HG03060 (cell line): ENCODE measurements around the gene BOK.

ENCODE experiments used
- ATAC-seq: cut with Tn5 transposase; IDR thresholded peaks from one replicate; pipeline ENCODE4 v1.9.1; 2021; ENCODE audit warnings: low read depth, moderate number of reproducible peaks; ENCODE audit not compliant: unreplicated experiment

Gene BOK

DNA sequence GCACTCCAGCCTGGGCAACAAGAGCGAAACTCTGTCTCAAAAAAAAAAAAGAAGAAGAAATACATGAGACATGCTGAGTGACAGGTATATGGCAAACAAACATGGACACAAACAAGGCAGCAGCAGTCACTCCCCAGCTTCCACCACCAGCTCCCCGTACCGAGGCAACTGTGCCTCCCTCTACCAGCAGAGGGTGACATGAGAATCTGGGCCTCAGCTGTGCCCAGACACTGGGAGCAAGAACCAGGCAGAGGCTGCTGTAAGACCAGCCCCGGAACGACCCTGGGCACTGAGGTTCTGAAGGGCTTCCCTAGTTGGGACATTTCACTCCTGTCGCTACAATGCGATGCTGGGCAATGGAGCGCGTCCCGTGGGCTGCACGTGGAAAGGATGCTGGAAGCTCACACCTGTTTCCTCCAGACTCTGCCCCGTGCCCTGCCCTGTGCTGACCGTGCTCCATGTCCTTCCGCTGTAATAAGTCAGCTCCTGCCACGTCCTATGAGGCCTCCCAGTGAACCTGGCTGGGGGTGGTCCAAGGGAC is 37.1 kb downstream of the BOK start:
- no peak for ATAC-seq

DNA sequence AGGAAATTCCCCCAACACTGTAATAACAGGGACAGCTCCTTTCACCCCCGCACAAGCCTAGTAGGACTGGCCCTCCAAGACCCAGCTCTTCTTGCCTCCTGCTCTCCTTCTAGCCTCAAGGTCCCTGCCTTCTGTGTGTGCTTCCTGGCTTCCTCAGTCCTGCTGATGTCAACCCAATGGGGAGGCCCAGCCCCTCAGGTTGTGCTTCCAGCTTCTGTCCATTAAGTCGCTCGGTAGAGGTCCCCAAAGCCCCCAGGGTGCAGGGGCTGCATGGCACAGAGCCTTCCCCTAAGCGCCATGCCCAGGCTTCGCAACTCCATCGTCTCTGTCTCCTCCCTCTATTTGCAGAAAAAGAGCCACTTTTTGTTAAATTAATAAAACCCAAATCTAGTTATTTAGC is 39.0 kb downstream of the BOK start:
- no peak for ATAC-seq

DNA sequence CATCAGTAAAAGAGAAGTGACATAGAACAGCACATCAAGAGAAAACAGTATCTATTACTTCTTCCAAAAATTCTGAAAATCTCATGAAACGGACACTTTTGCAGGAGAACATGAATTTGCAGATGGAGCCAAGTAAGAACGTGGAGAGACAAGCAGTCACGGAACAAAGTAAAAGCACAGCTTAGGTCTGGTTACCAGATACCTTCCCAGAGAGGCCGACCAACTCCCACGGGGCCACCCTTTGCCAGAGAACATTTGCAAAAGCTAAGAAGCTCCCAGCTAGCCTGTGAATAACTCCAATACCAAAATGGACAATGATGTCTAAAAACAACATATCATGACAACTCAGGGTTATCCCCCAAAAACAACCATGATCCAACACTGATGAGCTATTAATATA is 39.5 kb downstream of the BOK start:
- no peak for ATAC-seq

DNA sequence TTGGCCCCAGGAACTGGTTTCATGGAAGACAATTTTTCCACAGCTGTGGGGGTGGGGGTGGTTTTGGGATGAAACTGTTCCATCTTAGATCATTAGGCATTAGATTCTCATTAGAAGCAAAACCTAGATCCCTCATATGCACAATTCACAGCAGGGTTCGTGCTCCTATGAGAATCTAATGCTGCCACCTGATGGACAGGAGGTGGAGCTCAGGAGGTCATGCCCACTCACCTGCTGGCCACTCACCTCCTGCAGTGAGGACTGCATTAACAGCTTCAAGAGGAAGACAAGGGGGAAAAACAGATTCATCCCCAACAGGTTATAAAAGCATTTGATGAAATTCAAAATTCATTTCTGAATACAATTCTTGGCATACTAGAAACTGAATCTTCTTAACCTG is 39.9 kb downstream of the BOK start:
- no peak for ATAC-seq

DNA sequence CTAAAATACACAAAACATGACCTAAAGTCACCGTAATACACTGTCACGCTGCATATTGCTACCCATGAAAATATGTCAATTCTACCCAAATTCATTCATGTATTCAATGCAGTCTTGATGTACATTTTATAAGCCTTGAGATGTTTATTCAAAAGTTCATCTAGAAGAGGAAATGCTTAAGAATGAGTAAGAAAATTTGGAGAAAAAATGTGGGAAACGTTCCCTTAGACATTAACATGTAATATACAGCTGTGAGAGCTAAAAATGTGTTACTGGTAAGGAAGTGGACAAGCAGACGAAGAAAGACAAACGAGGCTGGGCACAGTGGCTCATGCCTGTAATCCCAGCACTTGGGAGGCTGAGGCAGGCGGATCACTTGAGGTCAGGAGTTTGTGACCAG is 41.1 kb downstream of the BOK start:
- ATAC-seq: no peak

DNA sequence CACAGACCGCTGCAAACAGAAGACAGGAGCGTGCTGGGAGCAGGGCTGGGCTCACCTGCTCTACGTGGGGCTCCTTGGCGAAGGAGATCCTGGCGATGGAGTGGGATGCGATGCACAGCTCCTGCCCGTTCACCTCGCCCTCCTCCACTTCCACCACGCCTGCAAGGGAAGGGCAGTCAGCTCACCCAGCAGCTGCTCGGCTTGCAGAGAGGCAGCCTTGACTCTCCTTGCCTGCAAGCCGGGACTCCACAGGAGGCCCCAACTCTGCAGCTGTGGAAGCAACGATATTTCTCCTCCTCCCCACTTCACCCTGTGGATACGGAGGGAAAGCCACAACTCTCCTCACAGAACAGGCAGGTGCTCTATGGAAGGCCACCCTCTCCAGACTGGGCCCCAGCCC is 43.3 kb downstream of the BOK start:
- no peak for ATAC-seq

DNA sequence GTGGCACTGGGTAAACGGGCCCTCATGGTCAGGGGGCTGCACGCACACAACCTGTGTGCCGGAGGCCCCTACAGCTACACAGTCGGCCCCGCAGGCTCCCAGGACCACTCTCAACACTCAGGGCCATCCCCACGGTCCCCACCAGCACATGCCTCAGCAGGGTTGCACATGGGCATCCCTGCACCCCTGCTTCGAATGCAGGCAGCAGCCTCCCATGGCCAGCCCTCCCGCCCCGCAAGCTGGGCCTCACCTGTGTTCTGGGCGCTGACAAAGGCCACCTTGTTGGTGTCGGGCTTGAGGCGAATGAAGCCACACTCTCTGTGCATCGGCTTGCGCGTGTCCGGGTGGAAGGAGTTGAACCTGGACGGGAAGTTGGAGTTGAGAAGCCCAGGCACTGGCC is 44.2 kb downstream of the BOK start:
- no peak for ATAC-seq

DNA sequence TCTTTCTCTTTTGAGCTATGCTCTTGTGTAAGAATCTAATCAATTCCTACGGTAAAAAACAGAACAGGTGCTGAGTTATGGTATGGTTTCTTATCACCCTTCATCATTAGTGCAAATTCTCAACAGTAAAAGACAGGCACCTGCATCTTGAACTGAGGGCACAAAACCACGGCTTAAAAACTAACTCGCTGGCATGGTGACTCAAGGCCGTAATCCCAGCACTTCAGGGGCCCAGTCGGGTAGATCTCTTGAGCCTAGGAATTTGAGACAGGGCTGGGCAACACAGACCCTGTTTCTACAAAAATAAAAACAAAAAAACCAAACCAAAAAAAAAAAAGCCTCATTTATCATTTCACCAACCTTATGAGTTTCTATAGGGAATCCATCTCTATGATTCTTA is 45.1 kb downstream of the BOK start:
- no peak for ATAC-seq

DNA sequence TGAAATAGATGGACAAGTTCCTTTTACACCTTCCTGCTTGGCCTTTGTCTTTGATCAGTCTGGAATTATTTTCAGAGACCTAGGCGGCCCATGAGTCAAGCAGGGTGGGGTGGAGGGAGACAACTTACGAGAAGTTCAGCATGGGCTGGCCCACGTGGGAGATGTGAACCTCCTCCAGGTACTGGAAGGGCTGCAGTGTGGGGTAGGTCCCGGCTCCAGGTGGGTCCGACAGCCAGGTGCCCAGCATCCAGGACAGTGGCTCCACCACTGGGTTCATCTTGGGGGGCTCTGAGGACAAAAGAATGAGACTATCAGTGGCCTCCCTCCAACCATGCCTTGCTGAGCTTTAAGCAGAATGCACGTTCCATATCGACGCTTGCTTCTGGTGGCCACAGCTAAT is 47.6 kb downstream of the BOK start:
- ATAC-seq: no peak

DNA sequence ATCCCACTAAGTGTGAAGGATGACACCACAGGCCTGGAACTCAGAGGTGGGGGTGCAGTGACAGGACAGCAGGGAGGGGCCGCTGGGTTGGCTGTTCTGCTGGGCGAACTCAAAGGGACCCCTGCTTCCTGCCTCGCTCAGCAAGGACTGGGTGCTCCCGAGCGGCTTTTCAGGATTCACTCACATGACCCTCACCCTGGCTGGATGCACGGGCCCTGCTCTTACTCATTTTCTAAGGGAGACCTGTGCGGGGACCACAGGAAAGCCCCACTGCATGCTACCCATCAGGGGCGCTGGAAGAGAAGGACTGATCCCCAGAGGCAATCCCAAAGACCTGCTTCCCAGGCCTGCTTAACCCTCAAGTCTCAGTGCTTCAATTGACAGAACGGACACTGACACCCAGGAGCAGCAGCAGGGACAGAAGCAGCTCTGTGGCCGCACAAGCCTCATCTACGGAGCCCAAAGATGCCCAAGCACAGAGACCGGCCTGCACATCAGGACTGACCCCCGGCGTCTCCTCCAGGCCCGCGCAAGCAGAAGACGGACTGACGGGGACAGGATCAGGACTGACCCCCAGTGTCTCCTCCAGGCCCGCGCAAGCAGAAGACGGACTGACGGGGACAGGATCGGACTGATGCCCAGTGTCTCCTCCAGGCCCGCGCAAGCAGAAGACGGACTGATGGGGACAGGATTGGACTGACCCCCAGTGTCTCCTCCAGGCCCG is 48.8 kb downstream of the BOK start:
- no peak for ATAC-seq

DNA sequence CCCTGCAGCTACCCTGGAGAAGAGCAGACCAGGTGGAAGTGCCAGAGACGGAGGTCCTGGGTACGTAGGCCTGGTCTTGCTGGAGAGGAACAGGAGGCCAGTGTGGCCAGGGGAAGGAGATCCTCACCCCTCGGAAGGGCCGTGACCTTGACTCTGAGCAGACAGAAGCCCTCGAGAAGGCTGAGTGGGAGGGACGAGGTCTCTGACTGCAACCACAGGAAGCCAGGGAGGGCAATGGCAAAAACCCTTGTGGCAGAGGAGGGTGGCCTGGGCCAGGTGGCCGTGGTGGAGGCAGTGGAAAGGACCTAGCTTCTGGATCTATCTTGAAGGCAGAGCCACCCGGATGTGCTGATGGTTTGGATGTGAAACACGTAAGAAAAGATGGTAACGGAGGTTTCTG is 50.3 kb downstream of the BOK start:
- no peak for ATAC-seq

DNA sequence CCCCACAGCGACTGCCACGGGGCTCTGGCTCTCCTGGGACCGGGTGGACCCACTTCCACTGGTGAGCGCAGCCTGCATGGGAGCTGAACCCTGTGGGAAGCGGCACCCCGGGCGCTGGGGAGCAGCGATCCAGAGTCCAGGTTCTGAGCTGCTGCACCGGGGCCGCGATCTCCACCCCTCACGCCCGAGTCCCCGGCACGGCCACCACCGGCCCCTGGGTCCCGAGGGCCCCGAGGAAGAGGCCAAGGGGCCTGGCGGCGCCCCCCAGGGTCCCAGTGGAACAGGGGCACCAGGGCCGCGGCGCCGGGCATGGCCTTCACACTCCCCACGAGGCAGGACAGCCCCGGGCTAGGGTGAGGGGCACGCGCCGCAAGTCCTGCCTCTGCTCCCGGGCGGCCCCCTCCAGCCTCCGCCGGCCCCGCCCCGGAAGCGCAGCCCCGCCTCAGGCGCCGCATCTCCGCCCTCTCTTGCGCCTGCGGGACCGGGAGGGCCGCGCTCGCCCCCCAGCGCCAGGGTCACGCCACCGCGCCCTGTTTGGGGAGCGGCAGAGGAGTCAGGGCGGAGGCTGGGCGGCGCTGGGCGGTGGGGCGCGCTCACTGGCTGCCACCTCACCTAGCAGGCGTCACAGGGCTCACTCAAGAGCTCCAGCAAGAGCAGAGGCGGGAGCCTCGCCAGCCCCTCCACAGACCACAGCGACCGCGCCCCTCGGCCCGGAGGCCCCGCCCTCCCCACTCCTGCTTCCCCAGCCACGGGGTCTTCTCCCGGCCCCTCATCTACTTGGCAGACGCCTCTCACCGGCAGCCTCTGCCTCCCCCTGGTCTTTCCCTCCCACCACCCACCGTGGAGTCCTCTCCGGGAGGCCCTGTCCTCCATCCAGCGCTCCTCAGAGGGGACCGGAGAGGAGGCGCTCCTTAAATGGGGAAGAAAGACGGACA is 51.6 kb downstream of the BOK start:
- ATAC-seq: peak; percentile 66

DNA sequence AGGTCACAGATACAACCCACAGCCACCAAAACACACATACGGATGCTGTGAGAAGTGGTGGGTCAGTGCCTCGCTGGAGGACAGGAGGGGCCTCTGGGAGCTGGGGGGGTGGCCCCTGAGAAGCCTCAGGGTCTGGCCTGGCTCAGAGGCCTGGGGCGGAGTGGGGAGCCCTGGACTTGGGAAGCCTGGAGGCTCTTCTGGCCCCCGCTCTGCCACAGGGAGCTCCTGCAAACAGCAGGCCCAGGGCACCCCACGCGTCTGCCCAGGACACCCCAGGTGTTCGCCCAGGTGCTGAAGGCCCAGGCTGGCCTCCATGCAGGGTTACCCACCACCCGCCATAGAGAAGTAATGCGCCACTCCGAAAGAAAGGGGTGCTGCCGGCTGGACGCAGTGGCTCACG is 52.5 kb downstream of the BOK start:
- no peak for ATAC-seq

DNA sequence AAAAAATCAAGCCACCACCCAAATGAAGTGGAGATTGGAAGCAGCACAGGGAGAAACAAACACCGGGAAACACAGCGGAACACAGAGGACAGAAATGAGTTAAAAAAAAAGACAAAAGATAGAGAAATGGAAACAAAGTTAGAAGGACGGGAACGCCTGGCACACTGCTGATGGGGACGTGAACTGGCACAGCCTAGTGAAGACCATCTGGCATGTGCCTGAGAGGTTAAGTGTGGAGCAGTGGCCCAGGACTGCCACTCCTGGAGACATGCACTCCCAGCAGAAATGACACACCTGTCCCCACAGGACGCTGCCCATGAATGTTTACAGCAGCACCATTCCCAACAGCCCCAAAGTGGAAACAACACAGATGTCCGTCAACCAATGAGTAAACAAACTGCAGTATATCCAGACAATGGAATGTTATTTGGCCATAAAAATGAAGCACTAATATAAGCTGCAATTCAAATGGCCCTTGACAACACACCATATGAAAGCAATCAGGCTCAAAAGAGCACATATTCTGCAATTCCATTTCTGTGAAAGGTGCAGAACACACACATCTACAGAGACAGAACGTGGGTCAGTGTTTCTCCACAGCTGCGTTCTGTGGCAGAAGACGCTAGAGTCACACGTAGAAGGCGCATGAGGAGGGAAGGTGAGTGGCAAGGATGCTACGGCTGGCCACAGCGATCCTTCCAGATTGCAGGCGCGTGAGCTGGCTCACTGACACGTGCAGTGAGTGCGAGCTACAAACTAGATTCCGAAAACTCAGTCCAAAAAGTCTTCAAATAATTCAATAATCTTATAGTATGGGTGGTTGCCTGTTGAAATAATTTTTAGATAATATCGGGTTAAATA is 53.8 kb downstream of the BOK start:
- no peak for ATAC-seq

DNA sequence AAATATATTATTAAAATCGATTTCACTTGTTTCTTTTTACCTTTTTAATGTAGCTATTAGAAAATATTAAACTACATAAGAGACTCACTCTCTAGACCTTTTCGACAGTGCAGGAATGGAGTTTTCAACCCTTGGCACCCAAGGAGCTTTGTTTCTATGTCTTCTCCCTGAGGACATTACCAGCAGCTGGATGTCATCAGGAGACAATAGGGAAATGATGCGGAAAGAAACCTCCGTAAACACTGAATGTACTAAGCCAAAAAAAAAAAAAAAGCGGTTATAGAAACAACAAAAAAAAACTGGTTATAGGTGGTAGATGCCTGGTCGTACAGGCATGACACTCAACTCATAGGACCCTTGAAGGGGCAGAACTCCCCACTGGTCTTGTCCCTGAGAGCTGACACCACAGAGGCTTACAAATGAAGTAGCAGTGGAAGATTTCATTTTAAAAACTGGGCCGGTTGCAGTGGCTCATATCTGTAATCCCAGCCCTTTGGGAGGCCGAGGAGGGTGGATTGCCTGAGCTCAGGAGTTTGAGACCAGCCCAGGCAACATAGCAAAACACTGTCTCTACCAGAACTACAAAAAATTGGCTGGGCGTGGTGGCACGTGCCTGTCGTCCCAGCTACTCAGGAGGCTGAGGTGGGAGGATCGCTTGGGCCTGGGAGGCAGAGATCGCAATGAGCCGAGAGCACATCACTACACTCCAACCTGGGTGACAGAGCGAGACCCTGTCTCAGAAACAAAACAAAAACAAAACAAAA is 54.7 kb downstream of the BOK start:
- ATAC-seq: no peak

DNA sequence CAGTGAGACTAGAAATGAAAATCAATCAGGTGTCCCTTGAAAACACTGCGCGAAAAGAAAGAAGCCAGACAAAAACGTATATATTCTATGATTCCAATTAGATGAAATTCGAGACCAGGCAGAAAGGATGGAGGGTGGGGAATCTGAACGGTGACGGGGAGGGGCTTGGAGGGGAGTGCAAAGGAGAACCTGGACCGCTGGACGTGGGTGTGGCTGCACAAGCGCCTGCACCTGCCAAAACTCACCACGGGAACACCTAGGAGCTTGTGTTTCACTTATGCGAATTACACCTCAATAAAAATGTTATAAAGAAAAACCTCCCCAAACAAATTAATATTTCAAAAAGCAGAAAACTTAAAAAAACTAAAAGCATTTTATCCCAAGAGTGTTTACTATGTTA is 56.5 kb downstream of the BOK start:
- no peak for ATAC-seq

DNA sequence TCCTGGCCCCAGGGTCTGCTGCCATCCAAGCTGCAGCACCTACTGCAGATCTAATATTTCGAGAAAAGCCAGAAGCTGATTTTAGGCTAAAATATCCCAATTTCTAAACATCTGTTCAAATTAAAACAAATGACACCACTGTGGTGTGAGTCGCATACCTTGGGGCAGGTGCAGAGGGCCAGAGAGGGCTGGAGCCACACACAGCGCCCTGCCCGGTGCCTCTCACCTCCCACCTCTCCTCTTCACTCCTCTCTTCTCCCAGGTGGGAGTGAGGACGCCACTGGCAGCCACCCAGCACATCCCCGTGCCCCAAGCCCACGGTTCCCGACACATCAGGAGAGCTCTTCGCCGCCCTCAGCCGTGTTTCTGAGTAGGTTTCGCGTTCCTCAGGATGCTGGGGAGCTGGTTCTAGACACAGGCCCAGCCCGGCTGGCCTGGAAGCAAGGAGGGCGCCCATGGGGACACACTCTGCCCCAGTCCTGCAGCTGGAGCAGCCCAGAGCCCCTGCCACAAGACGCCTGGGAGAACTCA is 57.0 kb downstream of the BOK start:
- ATAC-seq: no peak

DNA sequence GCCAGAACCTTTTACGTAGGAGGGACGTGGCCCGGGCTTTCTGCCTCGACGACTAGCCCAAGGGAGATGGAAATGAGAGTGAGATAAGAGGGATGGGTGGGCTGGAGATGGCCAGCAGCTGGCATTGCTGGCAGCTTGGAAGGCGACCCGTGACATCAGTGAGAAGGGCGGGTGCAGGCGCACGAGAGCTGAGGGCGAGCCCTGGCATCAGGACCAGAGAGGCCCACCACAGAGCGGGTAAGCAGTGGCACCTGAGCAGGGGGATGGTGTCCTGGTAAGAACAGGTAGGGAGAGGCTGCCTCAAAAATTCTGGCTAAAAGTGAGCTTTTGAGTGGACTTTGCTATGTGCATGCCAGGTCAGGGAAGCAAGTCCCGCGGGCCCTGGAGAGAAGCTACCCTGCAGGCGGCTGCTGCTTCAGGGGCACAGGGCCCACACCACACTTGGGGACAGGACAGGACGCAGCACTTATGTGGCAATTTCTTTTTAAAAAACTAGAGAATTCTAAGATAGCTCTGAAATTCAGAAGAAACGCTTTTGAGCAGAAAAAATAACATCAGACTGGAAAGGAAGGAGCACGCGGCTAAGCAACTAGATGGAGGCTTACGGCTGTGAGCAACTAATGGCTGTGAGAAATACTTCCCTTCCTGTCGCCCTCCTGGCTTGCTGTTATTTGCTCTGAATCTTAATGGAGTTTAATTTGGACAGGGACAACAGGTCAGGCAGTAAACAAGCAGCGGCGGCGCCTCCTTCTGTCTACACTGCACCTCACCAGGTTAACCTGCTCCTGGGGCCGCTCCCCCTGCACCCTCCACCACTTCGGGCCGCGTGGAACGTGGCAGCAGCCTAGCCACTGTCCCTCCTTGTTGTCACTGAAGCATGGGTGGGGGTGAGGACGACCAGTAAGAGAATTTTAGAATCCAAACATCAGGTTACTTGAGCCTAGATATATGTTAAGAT is 57.9 kb downstream of the BOK start:
- no peak for ATAC-seq
